Renal cortex interstitium (tissue), 11 donors: Measurements from ENCODE around the gene TPRG1. TPM values are rescaled to one million over a fixed set of nuclear protein-coding genes. Genes with fewer than 3 reads are reported as not detected.
A peak's percentile ranks its signal among the peaks of the same experiment; 100 is the strongest.

Experiments used
- DNase-seq, 11 donors: peaks; one replicate each; pipeline ENCODE4 v3.0.0-alpha.2; 2013; ENCODE audit warnings: low read depth in 9 of 11, low spot score in 4 of 11; ENCODE audit errors: extremely low read depth in 1 of 11
- polyA plus RNA-seq, 3 donors: library from polyadenylated mRNA; unstranded; fragments of 120-200 nt; gene quantifications; one replicate each; pipeline ENCODE4 v1.2.1, GENCODE V29; 2013; ENCODE audit not compliant: insufficient read length in 3 of 3

TPRG1 gene
- polyA plus RNA-seq, 3 donors = 0.56 to 0.78 (median 0.70) TPM

GRCh38 chr3:189331002-189331418, 159.2 kb downstream of the TPRG1 start:
- no peak for DNase-seq

- DNase-seq = no peak
Observed at GRCh38 chr3:189334064-189334920, 162.5 kb downstream of the TPRG1 start.

GRCh38 chr3:189337673-189338091, 165.9 kb downstream of the TPRG1 start:
- DNase-seq = peak in 1 of 11 donors; percentile 17

- DNase-seq = no peak
Observed at GRCh38 chr3:189338366-189338765, 166.6 kb downstream of the TPRG1 start.

- no peak for DNase-seq
Observed at GRCh38 chr3:189339996-189340395, 168.2 kb downstream of the TPRG1 start.

- DNase-seq = peak in 1 of 11 donors; percentile 9
Observed at GRCh38 chr3:189340680-189341460, 169.1 kb downstream of the TPRG1 start.

- DNase-seq = no peak
Observed at GRCh38 chr3:189342811-189343210, 171.0 kb downstream of the TPRG1 start.

GRCh38 chr3:189344996-189345395, 173.2 kb downstream of the TPRG1 start:
- DNase-seq = no peak

GRCh38 chr3:189349772-189350171, 178.0 kb downstream of the TPRG1 start:
- DNase-seq = no peak

- no peak for DNase-seq
Observed at GRCh38 chr3:189353318-189353965, 181.7 kb downstream of the TPRG1 start.

- DNase-seq = no peak
Observed at GRCh38 chr3:189353988-189354889, 182.5 kb downstream of the TPRG1 start.

- no peak for DNase-seq
Observed at GRCh38 chr3:189355115-189355480, 183.3 kb downstream of the TPRG1 start.

- DNase-seq = no peak
Observed at GRCh38 chr3:189355481-189356201, 183.9 kb downstream of the TPRG1 start.

GRCh38 chr3:189360291-189360690, 188.5 kb downstream of the TPRG1 start:
- DNase-seq = no peak

GRCh38 chr3:189361103-189361835, 189.5 kb downstream of the TPRG1 start:
- no peak for DNase-seq

- no peak for DNase-seq
Observed at GRCh38 chr3:189363590-189364255, 192.0 kb downstream of the TPRG1 start.
